GM21717 (cell line): ENCODE data around the gene CDH23.

Experiments
- ATAC-seq: cut with Tn5 transposase; IDR thresholded peaks from one replicate; pipeline ENCODE4 v1.9.1; 2021; ENCODE audit warnings: mild to moderate bottlenecking, moderate library complexity; ENCODE audit not compliant: unreplicated experiment

CDH23 gene

DNA sequence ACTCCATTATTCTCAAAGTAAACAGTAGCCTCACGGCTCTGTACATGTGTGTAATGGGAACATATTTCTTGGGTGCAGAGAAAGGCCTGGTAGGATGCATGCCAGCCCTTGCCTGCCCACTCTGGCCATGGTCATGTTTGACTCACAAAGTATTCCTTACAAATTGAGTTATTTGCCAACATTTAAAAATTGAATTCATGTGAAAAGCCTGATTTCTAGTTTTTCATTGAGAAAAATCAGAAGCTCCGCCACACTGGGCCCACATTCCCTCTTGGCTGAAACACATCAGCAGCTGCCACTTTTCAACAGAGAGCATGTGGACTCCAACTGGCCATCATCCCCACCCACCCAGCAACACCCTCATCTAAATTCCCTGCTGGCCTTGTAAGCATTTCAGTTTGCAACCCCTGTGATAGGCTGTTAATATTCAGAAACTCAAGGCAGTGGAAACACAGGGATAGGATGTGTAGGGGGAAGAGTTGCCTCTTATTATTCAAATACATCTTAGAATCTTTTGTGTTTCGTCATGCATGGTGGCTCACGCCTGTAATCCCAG is 40.9 kb downstream of the CDH23 start:
- no peak for ATAC-seq

DNA sequence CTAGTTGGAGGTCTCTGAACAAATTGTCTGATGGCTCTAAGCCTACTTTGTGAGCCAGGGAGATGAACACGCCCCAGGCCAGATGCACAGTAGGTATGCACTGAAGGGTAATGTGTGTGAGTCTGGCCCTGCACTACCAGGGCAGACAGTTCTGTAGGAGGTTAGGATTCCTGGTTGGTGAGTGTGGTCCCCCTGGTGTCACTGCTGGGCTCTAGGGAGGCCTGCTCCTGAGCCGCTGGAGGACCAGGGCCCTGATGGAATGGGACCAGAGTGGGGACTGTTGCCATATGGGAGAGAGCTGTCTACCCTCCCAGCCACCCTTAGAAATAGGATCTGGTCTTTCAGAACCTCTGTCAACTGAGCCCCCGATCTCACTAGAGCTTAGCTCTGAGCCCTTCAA is 42.0 kb downstream of the CDH23 start:
- no peak for ATAC-seq

DNA sequence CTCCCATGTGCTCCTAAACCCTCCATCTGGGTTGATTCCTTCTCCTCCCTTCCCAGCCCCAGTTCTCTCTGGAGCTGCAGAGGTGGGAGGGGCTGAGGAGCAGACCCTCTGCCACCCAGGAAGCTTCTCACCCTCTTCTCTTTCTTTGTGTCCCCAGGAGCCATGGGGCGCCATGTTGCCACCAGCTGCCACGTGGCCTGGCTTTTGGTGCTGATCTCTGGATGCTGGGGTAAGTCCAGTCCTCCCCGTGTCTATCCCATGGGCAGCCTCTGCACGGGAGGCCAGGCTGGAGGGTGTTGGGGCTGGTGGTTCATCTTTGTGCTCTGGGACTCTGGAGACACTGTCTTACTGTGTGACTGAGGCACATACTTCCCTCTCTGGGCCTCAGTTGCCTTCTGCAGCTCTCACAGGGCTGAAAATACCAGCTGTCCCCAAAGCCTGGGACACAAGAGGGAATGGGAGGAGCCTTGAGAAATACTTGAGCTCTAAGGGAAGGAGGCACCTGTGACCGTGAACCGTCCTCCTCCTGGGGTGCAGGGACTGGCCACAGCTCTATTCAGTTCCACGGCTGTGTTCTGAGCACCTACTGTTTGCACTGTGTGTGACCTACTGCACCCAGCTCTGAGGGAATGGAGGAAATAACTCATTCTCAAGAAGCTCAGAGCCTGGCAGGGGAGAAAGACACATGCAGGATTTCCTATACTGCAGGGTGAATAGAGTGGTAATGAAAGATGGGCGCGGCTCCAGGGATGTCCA is 43.1 kb downstream of the CDH23 start:
- ATAC-seq = no peak

DNA sequence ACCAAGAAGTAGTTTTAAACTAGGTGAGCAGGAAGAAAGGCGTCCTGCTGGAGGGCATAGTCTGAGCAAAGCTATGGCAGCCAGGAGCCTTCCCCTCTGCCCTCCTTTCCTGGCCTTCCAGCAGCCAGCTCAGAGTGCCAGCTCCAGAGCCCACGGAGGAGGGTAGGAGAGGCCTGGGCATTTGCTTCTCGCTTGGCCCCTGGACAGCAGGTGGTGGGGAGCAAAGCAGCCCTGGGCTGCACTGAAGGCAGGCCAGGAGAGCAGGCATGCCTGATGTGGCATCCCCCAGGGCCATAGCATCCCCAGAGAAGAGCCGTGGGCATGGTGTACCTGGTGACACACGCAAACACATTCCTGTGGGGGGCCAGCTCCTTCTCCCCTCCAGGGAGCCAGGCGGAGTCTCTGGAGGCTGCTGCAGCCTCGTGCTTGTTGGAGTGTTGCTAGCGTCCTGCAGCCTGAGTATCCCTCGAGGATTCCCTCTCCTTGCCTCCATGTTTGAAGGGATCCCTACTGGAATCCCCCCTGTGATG is 43.9 kb downstream of the CDH23 start:
- ATAC-seq = no peak

DNA sequence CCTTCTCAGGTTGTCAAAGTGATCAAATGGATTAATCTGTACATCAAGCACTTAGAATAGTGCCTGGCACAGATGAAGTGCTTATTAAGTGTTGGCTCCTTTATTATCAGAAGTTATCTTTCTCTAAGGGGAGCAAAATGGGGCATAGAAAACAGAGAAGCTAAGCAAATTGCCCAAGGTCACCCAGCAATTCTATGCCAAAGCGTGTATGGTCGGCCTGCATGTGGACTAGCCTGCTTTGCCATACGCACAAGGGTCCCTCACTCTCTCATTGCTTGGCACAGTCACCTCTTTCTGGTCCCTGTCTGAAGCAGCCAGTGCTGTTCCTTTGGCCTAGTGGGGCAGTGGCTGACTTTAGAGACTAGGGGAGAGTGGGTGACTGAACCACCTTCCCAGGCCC is 45.3 kb downstream of the CDH23 start:
- no peak for ATAC-seq

DNA sequence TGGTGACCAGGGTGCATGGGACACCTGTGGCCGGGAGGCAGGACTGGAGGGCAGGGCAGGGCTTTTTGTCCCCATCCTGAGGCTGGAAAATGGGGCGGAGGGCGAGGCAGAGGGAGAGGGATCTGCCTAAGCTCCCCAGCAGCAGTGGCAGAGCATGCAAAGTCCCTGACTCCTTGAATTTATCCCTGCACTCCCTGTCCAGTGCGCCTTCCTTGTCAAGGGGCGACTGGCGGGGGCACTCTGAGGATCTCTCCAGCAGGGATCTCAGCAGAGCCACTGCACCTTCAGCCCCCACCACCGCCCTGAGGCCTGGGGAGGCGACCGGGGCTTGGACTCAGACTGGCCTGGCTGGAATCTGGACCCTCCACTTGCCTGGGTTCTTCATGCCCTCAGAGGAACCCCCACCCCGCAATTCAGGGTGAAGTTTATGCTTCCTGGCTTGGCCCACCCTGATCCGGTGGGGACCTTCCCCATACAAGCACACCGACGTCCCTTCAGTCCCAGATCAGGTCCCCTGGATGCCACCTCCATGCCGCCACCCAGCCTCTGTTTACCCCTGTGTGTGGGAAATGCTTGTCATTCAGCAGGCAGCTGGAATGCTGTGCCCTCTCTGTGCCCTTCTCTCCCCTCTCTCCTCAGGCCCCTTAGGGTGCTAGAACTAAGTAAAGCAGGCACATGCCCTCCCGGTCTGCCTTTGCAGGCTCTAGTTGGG is 46.3 kb downstream of the CDH23 start:
- no peak for ATAC-seq

DNA sequence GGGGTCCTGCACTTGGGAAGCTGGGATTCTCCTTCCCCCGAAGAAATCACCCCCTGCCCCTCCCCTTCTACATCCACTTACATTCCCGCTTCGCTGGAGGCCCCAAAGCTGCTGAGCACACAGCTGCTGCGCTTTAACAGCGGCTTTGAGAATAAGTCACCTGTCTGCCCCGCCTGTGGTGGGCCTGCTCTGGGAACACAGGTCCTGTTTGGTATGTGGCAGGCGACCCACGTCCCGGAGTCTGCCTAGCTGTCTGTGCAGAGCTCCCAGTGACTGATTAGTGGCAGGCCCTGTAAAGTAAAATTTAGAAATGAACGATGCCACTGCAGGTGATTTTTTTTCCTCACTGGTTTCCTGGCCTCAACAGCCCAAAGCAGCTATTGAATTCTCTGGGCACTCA is 47.0 kb downstream of the CDH23 start:
- ATAC-seq = no peak

DNA sequence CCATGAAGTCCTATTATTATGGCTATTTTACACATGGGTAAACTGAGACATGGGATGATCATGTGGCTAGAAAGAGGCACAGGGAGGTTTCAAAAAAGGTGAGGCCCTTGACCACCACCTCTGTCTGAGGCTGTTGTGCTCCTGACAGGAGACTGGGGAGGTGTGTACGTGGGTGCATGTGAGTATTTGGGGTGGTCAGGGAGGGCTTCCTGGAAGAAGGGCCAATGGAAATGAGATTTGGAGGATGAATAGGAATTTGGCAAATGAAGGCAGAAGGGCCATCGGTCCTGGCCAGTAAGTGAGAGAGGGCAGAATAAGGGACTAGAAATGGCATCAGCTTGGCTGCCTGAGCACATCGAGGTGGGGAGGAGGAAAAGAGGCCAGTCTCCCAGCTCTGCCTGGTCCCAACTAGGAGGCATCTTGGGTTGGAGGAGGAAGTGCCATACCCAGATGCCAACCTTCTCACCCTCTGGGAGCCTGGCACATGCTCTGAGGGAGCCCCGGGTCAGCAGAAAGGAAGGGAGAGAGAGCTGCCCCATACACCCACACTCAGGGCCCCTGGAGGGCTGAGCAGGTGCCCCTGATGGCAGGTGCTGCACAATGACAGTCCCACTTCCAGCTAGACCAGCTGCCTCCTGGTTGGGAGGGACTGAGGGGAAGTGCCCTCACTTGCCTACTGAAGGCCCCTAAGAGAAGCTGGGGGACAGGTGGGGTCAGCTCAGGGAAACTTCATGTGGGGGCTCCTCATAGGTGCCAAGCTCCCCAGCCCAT is 47.7 kb downstream of the CDH23 start:
- ATAC-seq = no peak

DNA sequence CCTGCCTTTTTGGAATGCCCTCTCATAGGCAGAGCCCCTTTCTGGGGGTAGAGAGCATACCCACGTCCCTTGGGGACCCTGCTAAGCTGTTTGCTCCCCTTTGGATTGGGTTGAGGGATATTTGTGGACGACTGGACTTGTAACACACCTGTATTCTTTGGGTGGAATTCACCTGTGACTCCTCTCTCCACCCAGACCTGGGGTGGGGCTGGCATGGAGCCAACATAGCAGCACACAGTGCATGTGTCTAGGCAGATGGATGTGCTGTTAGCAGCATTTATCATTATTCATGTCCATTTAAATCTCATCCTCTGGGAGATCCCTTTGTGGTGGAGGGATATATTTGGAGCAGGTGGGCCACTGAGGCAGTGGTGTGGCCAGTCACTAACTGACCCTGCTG is 51.0 kb downstream of the CDH23 start:
- no peak for ATAC-seq

DNA sequence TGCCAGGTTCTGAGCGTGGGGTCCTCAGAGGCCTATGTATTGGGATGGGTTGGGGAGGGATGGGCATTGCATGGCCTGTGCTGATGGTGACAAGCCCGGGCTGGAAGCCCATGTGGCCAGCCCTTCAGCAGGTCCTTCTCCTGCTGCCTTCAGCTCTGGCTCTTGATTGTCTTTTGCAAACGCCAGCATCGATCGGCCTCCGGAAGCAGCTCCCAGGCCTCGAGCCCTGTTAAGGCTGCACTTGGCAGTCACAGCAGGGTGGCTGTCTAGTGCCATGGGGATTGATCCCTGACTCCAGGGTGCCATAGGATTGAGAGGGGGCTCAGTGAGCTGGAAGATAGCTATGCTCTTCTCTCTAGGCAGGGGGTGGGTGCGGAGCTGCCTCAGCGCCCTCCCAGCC is 51.4 kb downstream of the CDH23 start:
- ATAC-seq = no peak

DNA sequence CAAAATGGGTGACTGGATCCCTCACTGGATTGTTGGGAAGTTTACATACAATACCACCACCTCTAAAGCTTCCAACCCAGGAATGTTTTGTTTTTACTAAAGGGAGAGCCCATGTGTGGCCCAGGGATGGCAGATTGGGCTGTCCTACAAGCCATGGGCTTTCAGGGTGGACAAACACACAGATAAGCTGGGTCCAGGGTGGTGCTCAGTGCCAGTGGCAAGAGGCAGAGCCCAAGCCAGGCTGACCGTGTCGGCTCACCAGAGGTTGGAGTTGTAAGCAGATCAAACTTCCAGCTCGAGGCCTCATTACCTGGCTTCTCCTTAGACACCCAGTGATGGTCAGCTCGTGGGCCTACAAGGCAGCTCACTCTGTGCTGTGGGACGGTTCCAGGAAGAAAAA is 52.3 kb downstream of the CDH23 start:
- ATAC-seq = no peak

DNA sequence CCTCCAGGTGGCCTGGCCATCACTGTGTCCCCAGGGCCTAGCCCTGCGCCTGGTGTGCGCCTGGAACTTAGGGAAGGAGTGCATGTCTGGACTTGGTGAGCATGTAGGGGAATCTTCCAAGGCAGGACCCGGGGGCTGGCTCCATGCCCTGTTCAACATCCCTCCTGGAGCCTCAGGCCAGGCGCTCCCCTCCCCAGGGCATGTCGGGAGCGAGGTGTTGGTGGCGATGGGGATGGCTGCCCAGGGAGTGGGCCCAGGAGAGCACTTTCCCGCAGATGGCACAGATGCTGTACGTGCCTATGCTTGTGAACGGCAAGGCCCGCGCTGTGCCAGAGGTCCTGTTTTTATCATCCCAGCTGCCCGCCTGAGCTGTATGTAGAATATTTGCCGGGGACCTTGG is 55.0 kb downstream of the CDH23 start:
- no peak for ATAC-seq

DNA sequence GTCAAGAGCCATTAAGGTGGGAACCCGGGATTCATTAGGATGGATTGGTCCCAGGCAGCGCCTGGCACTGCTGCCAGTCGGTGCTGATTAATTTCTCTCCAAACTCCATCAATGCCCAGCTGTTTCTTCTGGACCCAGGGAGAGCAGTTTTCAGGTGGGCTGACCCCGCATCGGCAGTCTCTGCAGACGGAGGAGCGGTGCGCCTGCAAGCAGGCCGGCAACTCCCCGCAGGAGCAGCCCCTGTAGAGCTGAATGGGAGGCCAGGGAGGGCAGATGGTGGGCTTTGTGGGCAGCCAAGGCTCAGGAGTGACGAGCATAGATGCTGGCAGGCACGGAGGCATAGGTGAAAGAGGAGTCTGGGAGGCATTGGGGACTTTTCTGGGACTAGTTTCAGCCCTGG is 56.5 kb downstream of the CDH23 start:
- no peak for ATAC-seq

DNA sequence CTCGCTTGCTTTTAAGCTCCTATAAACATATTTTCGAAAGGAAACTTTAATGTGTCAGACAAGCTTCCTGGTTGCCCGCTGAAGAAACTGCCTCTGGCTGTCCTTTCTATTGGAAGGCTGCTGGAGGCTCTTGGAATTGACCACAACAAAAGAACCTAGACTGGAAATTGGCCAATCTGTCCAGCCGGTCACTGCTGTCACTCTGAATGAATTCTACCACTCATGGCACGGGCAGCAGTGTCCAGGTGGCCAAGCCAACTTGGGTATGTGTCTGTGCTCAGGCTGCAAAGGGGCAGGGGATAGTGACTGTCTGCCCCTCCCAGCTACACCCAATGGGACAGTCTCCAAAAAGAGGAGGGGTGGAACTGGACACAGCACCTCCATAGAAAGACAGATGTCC is 57.6 kb downstream of the CDH23 start:
- no peak for ATAC-seq

DNA sequence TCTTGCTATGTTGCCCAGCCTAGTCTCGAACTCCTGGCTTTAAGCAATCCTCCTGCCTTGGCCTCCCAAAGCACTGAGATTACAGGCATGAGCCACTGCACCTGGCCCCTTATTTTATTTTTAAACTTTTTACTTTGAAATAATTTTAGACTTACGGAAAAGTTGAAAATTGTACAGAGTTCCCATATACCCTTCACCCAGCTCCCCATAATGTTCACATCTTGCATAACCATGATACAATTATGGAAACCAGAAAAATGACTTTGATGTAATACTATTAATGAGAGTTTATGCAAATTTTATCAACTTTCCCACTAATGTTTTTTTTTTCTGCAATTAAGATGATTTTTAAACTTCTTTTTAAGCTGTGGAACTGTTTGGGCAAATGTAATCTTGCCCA is 58.3 kb downstream of the CDH23 start:
- no peak for ATAC-seq

DNA sequence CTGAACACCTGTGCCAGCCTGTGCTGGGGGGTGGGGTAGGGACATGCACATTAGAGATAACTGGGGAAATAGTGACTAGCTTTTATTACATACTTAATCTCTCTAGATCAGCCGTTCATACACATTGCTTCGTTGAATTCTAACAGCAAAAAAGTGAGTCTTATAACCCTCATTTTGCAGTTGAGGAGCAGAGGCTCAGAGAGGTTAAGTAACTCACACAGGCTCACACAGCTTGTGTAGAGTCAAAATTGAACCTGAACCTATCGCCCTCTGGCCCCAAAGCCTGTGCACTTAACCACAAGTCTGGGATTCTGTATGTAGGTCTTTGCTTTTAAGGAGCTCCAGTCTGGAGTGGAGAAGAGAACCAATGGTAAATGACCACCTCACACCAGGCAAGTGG is 59.9 kb downstream of the CDH23 start:
- ATAC-seq = no peak

DNA sequence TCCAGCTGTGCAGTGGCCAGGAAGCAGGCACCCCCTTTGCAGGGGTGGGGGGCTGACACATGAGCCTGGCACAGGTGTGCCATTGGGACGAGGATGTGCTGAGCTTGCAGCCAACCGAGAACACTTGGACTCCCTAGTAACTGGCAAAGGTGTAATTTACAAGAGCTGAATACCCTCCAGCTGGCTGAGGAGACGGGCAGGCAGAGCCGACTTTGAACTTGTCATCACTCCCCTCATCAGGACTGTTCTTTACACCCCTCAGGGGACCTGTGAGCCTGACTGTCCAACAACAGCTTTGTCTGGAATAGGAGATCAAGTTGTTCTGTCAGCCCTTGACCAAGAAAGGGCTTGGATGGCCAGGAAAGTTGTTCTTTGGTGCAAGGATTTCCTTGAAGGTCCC is 61.2 kb downstream of the CDH23 start:
- no peak for ATAC-seq

DNA sequence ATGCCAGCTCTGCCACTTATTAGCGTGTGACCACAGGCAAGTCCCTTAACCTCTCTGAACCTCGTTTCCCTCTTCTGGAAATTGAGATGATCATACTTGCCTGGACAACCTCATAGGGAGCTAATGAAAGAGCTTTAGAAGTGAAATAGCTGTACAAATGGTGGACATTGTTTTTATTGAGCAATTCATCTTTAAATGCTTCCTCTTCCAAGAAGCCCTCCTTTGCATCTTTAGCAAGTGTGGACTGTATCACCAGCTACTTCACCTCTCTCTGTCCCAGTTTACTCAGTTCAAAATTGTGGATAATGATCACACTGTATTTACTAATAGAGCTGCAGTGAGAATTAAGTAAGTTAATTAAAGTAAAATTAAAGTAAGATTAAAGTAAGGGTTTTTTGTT is 61.7 kb downstream of the CDH23 start:
- ATAC-seq = no peak

DNA sequence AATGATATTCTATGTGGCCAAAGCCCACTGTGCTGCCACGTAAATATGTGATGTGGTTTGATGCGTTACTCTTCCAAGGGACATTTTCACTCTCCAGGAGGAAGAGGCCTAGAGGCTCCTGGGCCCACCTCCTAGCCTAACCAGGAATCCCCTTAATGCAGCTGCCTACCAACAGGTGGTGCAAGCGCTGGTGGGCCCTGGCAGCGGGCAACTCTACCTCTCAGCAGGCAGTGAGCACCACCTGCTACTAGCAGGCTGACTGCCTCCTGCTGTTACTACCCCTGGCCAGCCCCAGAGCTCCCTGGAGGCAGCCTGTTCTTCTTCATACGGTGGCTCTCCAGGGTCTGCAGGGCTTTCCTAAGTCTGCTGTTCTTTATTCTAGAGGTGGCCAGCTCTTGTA is 62.8 kb downstream of the CDH23 start:
- ATAC-seq = no peak

DNA sequence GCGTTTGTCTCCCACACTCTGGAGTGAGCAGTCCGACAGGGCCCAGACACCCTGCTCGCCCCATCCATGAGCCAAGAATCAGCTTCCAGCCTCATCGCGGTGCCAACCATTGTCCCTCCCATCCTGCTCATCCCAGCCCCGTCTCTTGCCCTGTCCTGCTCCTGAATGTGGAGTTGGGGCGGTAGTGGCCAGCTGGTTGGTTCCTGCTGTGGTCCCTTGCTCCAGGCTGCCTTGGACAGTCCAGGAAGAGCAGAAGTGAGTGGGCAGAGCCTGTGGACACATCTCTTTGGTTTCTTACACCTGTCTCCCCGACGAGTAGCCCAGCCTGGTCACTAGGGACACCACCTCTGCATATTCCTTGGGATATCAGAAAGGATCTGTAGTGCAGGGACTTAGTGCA is 63.9 kb downstream of the CDH23 start:
- no peak for ATAC-seq

DNA sequence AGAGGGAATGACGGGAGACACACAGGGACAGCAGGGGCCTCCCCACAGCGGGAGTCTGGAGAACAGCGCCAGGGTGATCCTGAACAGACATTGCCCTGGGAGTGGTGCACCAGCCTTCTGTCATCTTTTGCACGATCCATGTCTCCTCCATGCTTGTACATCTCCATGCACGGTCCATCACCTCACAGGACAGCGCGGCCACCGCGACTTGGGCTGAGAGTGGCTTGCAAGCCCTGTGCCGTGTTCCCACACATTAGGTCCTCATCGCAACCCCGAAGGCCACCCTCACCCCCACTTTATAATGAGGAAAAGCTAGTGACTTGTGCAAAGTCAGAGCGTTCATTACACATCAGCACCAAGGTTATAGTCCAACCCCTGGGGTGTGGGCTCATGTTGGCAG is 64.7 kb downstream of the CDH23 start:
- ATAC-seq = no peak
